ENCODE measurements around the gene ZBTB20.
A peak's percentile ranks its signal among the peaks of the same experiment; 100 is the strongest.

ZBTB20 gene

DNA sequence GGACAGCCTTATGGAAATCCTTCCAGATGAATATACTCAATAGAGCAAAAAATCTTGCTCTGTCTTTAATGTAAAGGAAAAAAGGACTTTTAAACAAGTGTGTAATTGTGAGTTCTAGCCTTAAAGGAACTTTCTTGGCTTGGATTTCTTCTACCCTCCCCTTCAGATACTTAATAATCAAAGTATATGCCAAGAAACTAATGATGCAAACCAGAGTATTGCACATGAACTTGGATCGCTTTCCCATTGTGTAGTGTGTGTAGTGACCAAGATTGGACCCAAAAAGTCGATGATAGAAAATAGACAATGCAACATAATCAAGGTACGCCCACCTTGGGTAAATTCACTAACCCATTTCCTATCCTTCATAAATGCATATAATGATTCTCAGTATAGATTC lies 729.4 kb downstream of the ZBTB20 start:
- DNase-seq (ENCODE audit: extremely low read depth, low read depth): no peak
- TF ChIP-seq, protein P1, sequence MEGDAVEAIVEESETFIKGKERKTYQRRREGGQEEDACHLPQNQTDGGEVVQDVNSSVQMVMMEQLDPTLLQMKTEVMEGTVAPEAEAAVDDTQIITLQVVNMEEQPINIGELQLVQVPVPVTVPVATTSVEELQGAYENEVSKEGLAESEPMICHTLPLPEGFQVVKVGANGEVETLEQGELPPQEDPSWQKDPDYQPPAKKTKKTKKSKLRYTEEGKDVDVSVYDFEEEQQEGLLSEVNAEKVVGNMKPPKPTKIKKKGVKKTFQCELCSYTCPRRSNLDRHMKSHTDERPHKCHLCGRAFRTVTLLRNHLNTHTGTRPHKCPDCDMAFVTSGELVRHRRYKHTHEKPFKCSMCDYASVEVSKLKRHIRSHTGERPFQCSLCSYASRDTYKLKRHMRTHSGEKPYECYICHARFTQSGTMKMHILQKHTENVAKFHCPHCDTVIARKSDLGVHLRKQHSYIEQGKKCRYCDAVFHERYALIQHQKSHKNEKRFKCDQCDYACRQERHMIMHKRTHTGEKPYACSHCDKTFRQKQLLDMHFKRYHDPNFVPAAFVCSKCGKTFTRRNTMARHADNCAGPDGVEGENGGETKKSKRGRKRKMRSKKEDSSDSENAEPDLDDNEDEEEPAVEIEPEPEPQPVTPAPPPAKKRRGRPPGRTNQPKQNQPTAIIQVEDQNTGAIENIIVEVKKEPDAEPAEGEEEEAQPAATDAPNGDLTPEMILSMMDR (IDR thresholded peaks at IDR 0.05; ENCODE audit: low read depth, low read length, missing control alignments): no peak
- no peak overlapping the region for H3K4me3 ChIP-seq (replicated peaks; ENCODE audit: low read depth, low read length)

- H3K4me3 ChIP-seq (replicated peaks; ENCODE audit: low read depth, low read length): no peak overlapping the region
- TF ChIP-seq, protein P1 (IDR thresholded peaks at IDR 0.05; ENCODE audit: low read depth, low read length, missing control alignments): no peak
- no peak for DNase-seq (ENCODE audit: extremely low read depth, low read depth)
Measured at GRCh38 chr3:114417265-114417664, 729.8 kb downstream of the ZBTB20 start.

DNA sequence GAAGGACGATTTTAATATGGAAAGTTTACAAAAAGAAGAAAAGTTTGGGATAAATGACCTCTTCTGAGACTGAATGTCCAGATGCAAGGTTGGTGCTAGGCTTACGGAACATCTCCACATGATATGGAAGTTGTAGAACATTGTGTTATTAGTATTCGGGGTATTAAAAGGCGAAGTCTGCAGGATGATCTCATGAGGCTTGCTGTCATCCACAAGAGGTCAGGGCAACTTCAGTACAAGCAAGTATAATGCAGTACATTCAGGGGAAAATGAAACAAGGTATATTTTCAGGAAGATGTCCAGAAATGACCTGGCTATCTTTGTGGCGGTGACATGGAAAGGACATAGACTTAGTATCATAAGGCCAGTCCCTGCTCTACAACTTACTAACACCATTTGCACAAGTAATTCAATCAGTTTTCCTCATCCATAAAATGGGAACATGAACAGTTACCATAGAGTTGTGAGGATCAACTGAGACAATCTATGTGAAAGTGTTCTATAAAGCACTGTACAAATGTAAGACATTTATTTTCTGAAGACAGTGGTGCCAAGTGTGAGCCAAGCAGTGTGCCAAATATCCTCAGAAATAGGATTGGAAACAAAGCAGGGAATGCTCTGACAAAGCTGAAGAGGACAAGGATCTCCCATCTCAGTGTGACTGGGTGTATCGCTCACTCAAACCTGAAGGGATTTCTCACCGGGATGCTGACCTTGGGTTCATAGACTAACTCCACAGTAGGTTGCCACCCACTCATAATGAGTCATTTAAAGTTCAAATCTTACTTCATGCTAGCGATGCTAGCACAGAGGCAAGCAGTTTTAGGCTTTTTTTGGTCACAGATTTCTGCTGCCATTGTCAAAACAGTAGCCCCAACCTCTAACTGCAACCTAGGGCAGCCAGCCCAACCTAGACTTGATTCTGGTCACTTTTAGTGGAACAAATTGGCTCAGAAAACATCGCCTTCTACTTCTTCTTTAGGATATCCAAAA lies 735.0 kb downstream of the ZBTB20 start:
- TF ChIP-seq, protein P1 (IDR thresholded peaks at IDR 0.05; ENCODE audit: low read depth, low read length, missing control alignments): no peak
- peak overlapping the region; percentile 1; the same call in 1 of the 2 replicates for H3K4me3 ChIP-seq (replicated peaks; ENCODE audit: low read depth, low read length)
- DNase-seq (ENCODE audit: extremely low read depth, low read depth): no peak

DNA sequence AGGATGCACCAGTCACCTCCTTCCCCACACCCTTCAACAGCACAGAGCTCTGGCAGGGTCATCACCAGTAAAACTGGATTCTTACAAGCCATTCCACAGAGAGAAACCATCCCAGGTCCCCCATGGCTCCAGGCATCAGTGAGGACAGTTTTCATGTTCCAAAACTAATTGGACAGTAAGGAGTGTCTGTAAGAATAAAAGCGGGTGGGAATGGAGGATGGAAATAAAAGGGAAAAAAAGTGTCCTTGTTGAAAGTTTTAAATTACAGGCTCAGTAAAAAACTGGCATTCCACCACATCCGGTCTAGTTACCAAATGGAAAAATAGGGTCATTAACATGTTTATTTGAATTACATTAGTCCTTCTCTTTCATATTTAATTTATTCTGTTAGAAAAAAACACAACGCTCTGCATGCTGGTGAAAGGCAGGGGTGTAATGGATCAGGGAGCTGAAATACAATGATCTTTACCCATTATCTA lies 735.9 kb downstream of the ZBTB20 start:
- H3K4me3 ChIP-seq (replicated peaks; ENCODE audit: low read depth, low read length): peak overlapping the region; percentile 19; the same call in 1 of the 2 replicates
- DNase-seq (ENCODE audit: extremely low read depth, low read depth): no peak
- TF ChIP-seq, protein P1 (IDR thresholded peaks at IDR 0.05; ENCODE audit: low read depth, low read length, missing control alignments): no peak

GRCh38 chr3:114408736-114409670 lies 738.1 kb downstream of the ZBTB20 start:
- no peak overlapping the region for H3K4me3 ChIP-seq (replicated peaks; ENCODE audit: low read depth, low read length)
- no peak for DNase-seq (ENCODE audit: extremely low read depth, low read depth)
- TF ChIP-seq, protein P1 (IDR thresholded peaks at IDR 0.05; ENCODE audit: low read depth, low read length, missing control alignments): no peak

- H3K4me3 ChIP-seq (replicated peaks; ENCODE audit: low read depth, low read length): no peak overlapping the region
- DNase-seq (ENCODE audit: extremely low read depth, low read depth): no peak
- TF ChIP-seq, protein P1 (IDR thresholded peaks at IDR 0.05; ENCODE audit: low read depth, low read length, missing control alignments): no peak
Measured at GRCh38 chr3:114406922-114407321, 740.2 kb downstream of the ZBTB20 start.

All from HFF-Myc (cell line).